ENCODE data around the gene MUCL3. TPM values are rescaled to one million over a fixed set of nuclear protein-coding genes. Genes with fewer than 3 reads are reported as not detected.

The MUCL3 gene
- total and polyA plus RNA-seq, 10 of the 15 experiments (the other 5 are each of a cell fraction or from before 2014, with no cell fraction given) = 0.03 to 1.4 (median 0.61) TPM

DNA sequence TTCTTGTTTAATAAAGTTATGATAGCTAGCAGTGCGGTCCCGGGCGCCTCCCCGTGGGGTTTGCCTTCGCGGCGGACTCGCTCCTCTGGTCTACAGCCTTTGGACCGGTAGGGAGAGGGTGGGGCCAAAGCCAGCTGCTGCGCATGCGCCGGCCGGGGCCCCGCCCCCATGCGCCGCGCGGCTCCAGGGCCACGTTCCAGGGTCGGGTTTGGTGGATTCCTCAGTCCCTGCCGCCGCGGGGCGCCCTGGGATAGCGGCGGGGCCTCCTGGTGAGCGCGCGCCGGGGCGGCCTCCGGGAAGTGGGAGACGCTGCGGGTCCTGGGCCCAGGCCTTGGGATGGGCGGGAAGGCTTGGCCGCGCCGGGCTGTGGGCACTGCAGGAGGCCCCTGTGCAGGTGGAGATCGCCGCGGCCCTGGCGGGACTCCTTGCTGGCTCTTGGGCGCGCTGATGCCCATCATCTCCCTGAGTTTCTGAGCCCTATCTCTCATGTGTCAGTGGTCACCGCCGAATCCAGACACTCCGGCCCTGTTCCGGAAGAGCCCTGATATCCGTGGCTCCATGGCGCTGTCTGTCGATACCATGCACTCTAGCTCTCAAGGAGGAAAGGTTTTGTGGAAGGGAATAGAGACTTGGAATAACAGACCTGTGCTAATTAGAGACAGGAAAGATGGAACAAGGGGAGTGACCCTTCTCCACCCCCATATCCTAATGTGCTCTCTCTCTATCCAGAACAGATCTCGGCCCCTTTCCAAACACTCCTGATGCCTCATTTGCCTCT lies 26.5 kb upstream of the MUCL3 start, which contains the start of gene VARS2 (continued):
- peak; percentile 74; the same call in 1 of the 2 replicates for TF ChIP-seq ZNF687 (IDR thresholded peaks at IDR 0.05)
- peak; percentile 85 for TF ChIP-seq GATAD2B (conservative IDR thresholded peaks at IDR 0.05; ENCODE audit: low read depth)
- no peak for TF ChIP-seq NR2C1 (IDR thresholded peaks at IDR 0.05)
- TF ChIP-seq POLR2AphosphoS2 (IDR thresholded peaks at IDR 0.05; ENCODE audit: low read depth, low read length) = peak; percentile 53; the same call in 1 of the 2 replicates
